Right atrium auricular region (tissue), 2 donors: ENCODE measurements around the gene TCTN1. TPM values are rescaled to one million over a fixed set of nuclear protein-coding genes. Genes with fewer than 3 reads are reported as not detected.
"Not testable (repeated sequence)": the region's sequence is repeated elsewhere in the genome, so short reads cannot be mapped to it uniquely, and the experiment has no call there.

Source experiments
- DNase-seq: peaks from one replicate; pipeline ENCODE4 v3.0.0-alpha.2; 2019; ENCODE audit warnings: low spot score
- H3K27ac ChIP-seq, 2 donors: fragments of 200-600 bp; sonication (generic); 1 replicate in 1 of 2; 2 replicates in 1 of 2; pipeline ENCODE4 v1.5.1; 2016 to 2019
- H3K27me3 ChIP-seq, 2 donors: fragments of 200-600 bp; sonication (generic); one replicate each; pipeline versions ENCODE4 v1.5.1 to v1.6.0; 2017 to 2019
- H3K36me3 ChIP-seq: fragments of 200-600 bp; sonication (generic); one replicate; pipeline ENCODE4 v1.5.1; 2016
- H3K4me1 ChIP-seq, 2 donors: fragments of 200-600 bp; sonication (generic); one replicate each; pipeline versions ENCODE4 v1.5.1 to v1.6.0; 2017 to 2019
- H3K4me3 ChIP-seq, 2 donors: fragments of 200-600 bp; sonication (generic); 1 replicate in 1 of 2; 2 replicates in 1 of 2; pipeline ENCODE4 v1.5.1; 2017 to 2019; ENCODE audit warnings: mild to moderate bottlenecking in 1 of 2, moderate library complexity in 1 of 2
- H3K9me3 ChIP-seq, 2 donors: fragments of 200-600 bp; sonication (generic); one replicate each; pipeline ENCODE4 v1.5.1; 2019
- CTCF ChIP-seq, 2 donors: fragments of 200-600 bp; sonication (generic); IDR thresholded peaks; one replicate each; pipeline ENCODE4 v1.5.1; 2019; ENCODE audit warnings: antibody characterized with exemption in 2 of 2
- total RNA-seq, 2 donors: library from RNA; depleted of rRNA; stranded (reverse); fragments of >200 nt; gene quantifications; one replicate each; pipeline ENCODE4 v1.1.0, GENCODE V29; 2016

The TCTN1 gene
- total RNA-seq, 2 donors from 2014 or later: 23.7 to 29.0 TPM

GRCh38 chr12:110640275-110641025 is 26.5 kb downstream of the TCTN1 start:
- Histone ChIP-seq H3K36me3 (no peaks in the 10 kb centered on the region), H3K27ac (peak overlapping the region; percentile 79 to 90), H3K27me3 (no peaks in the 10 kb centered on the region), H3K9me3 (no peaks in the 10 kb centered on the region), H3K4me3 (no peak overlapping the region), H3K4me1 (peaks cover 0 to 49% of the 10 kb centered on the region in 2 donors)
- TF ChIP-seq CTCF (IDR thresholded peaks at IDR 0.05): no peak
- DNase-seq: peak; percentile 76

GRCh38 chr12:110641521-110641920 is 27.6 kb downstream of the TCTN1 start:
- DNase-seq: no peak
- H3K27me3 ChIP-seq: no peaks in the 10 kb centered on the region
- no peak overlapping the region for H3K4me3 ChIP-seq

GRCh38 chr12:110647631-110648040 is 33.7 kb downstream of the TCTN1 start:
- no peak for TF ChIP-seq CTCF (IDR thresholded peaks at IDR 0.05)
- Histone ChIP-seq H3K36me3 (peaks cover 44% of the 10 kb centered on the region), H3K4me3 (no peak overlapping the region), H3K9me3 (no peaks in the 10 kb centered on the region), H3K4me1 (peaks cover 0 to under 1% of the 10 kb centered on the region in 2 donors), H3K27me3 (no peaks in the 10 kb centered on the region), H3K27ac (no peak overlapping the region)
- no peak for DNase-seq

More at GRCh38 chr12:110641521-110641920, 27.6 kb downstream of the TCTN1 start:
- Histone ChIP-seq H3K27ac (peak overlapping the region; percentile 79 to 90), H3K9me3 (no peaks in the 10 kb centered on the region), H3K4me1 (peaks cover 0 to 49% of the 10 kb centered on the region in 2 donors), H3K36me3 (no peaks in the 10 kb centered on the region)
- no peak for TF ChIP-seq CTCF (IDR thresholded peaks at IDR 0.05)

GRCh38 chr12:110649341-110649847 is 35.5 kb downstream of the TCTN1 start:
- Histone ChIP-seq H3K9me3 (no peaks in the 10 kb centered on the region), H3K27ac (no peak overlapping the region), H3K27me3 (no peaks in the 10 kb centered on the region), H3K4me1 (no peaks in the 10 kb centered on the region), H3K4me3 (no peak overlapping the region), H3K36me3 (peaks cover 44% of the 10 kb centered on the region)
- no peak for TF ChIP-seq CTCF (IDR thresholded peaks at IDR 0.05)
- DNase-seq: no peak

GRCh38 chr12:110654238-110654637 is 40.3 kb downstream of the TCTN1 start:
- H3K36me3 ChIP-seq: peaks cover 25% of the 10 kb centered on the region
- H3K9me3 ChIP-seq, H3K4me3 ChIP-seq, DNase-seq, H3K4me1 ChIP-seq, H3K27ac ChIP-seq, H3K27me3 ChIP-seq: not testable (repeated sequence)

GRCh38 chr12:110656071-110656655 is 42.2 kb downstream of the TCTN1 start:
- Histone ChIP-seq H3K4me3 (no peak overlapping the region), H3K36me3 (peaks cover 7% of the 10 kb centered on the region)
- TF ChIP-seq CTCF (IDR thresholded peaks at IDR 0.05): no peak

More at GRCh38 chr12:110656071-110656655, 42.2 kb downstream of the TCTN1 start:
- no peak for DNase-seq
- Histone ChIP-seq H3K9me3 (no peaks in the 10 kb centered on the region), H3K4me1 (no peaks in the 10 kb centered on the region), H3K27me3 (no peaks in the 10 kb centered on the region), H3K27ac (no peak overlapping the region)
